ENCODE data around the gene PTPRO.

PTPRO gene

GRCh38 chr12:15468911-15469310 lies 146.6 kb downstream of the PTPRO start:
- Histone ChIP-seq H3K27ac (no peak overlapping the region), H3K4me1 (ENCODE audit: low read depth, poor library complexity, severe bottlenecking) (no peaks in the 10 kb centered on the region), H3K36me3 (ENCODE audit: insufficient read depth) (no peaks in the 10 kb centered on the region), H3K9ac (no peak overlapping the region), H3K27me3 (ENCODE audit: insufficient read depth, low read depth) (no peaks in the 10 kb centered on the region), H3K4me2 (no peak overlapping the region), H3K79me2 (ENCODE audit: insufficient read depth, low read depth) (no peaks in the 10 kb centered on the region), H4K20me1 (ENCODE audit: insufficient read depth) (no peaks in the 10 kb centered on the region), H3K4me3 (IDR thresholded peaks at IDR 0.05; ENCODE audit: insufficient read depth, low read depth, low read length) (no peak overlapping the region), H2AFZ (ENCODE audit: low read depth) (no peak overlapping the region)
- no peak for TF ChIP-seq CTCF (conservative IDR thresholded peaks at IDR 0.05; ENCODE audit: low read depth, low read length)

GRCh38 chr12:15469356-15469755 lies 147.0 kb downstream of the PTPRO start:
- TF ChIP-seq CTCF (conservative IDR thresholded peaks at IDR 0.05; ENCODE audit: low read depth, low read length): no peak
- Histone ChIP-seq H3K27ac (no peak overlapping the region), H3K4me2 (no peak overlapping the region), H3K9ac (no peak overlapping the region), H4K20me1 (ENCODE audit: insufficient read depth) (no peaks in the 10 kb centered on the region), H3K79me2 (ENCODE audit: insufficient read depth, low read depth) (no peaks in the 10 kb centered on the region), H3K4me3 (IDR thresholded peaks at IDR 0.05; ENCODE audit: insufficient read depth, low read depth, low read length) (no peak overlapping the region), H2AFZ (ENCODE audit: low read depth) (no peak overlapping the region), H3K4me1 (ENCODE audit: low read depth, poor library complexity, severe bottlenecking) (no peaks in the 10 kb centered on the region), H3K36me3 (ENCODE audit: insufficient read depth) (no peaks in the 10 kb centered on the region), H3K27me3 (ENCODE audit: insufficient read depth, low read depth) (no peaks in the 10 kb centered on the region)

- Histone ChIP-seq H3K4me3 (IDR thresholded peaks at IDR 0.05; ENCODE audit: insufficient read depth, low read depth, low read length) (no peak overlapping the region), H3K27ac (no peak overlapping the region), H3K79me2 (ENCODE audit: insufficient read depth, low read depth) (no peaks in the 10 kb centered on the region), H3K4me1 (ENCODE audit: low read depth, poor library complexity, severe bottlenecking) (no peaks in the 10 kb centered on the region), H3K27me3 (ENCODE audit: insufficient read depth, low read depth) (no peaks in the 10 kb centered on the region), H3K36me3 (ENCODE audit: insufficient read depth) (no peaks in the 10 kb centered on the region), H4K20me1 (ENCODE audit: insufficient read depth) (no peaks in the 10 kb centered on the region), H2AFZ (ENCODE audit: low read depth) (no peak overlapping the region), H3K9ac (no peak overlapping the region), H3K4me2 (no peak overlapping the region)
- no peak for TF ChIP-seq CTCF (conservative IDR thresholded peaks at IDR 0.05; ENCODE audit: low read depth, low read length)
Measured at GRCh38 chr12:15472036-15472435, 149.7 kb downstream of the PTPRO start.

GRCh38 chr12:15474766-15475165 lies 152.5 kb downstream of the PTPRO start:
- no peak overlapping the region for H3K4me2 ChIP-seq
- no peak for TF ChIP-seq CTCF (conservative IDR thresholded peaks at IDR 0.05; ENCODE audit: low read depth, low read length)

More at GRCh38 chr12:15474766-15475165, 152.5 kb downstream of the PTPRO start:
- no peaks in the 10 kb centered on the region for H3K27me3 ChIP-seq (ENCODE audit: insufficient read depth, low read depth)
- H3K79me2 ChIP-seq (ENCODE audit: insufficient read depth, low read depth): no peaks in the 10 kb centered on the region
- no peak overlapping the region for H3K9ac ChIP-seq
- H3K36me3 ChIP-seq (ENCODE audit: insufficient read depth): no peaks in the 10 kb centered on the region
- no peak overlapping the region for H3K27ac ChIP-seq
- H3K4me3 ChIP-seq (IDR thresholded peaks at IDR 0.05; ENCODE audit: insufficient read depth, low read depth, low read length): no peak overlapping the region
- H4K20me1 ChIP-seq (ENCODE audit: insufficient read depth): no peaks in the 10 kb centered on the region
- no peak overlapping the region for H2AFZ ChIP-seq (ENCODE audit: low read depth)
- H3K4me1 ChIP-seq (ENCODE audit: low read depth, poor library complexity, severe bottlenecking): no peaks in the 10 kb centered on the region
